T-helper 1 cell (primary cell): Measurements from ENCODE around the gene TOX2.
A peak's percentile ranks its signal among the peaks of the same experiment; 100 is the strongest.

Experiments
- DNase-seq, 5 donors: peaks; one replicate each; pipeline ENCODE4 v3.0.0-alpha.2; 2012 to 2020
- total RNA-seq, 4 donors: gene quantifications; one replicate each; lab custom pipeline; 2026; lab: John Stamatoyannopoulos, UW

The TOX2 gene
- 0.59 to 2.2 (median 0.84) reads per million in 4 donors for total RNA-seq

GRCh38 chr20:43914311-43915210 lies at the start of gene TOX2:
Gene TOX2, plus strand, starts transcription at chr20:43914852. Its CDS starts 40 bp downstream, at chr20:43914892.
- peak in 4 of 5 donors; percentile 22 to 57 (median 42) for DNase-seq

- no peak for DNase-seq
These were observed 46.6 kb upstream of the TOX2 start for GRCh38 chr20:43868091-43868490.

- no peak for DNase-seq
These were observed 44.2 kb upstream of the TOX2 start for GRCh38 chr20:43870484-43870883.

- no peak for DNase-seq
These were observed 35.9 kb upstream of the TOX2 start for GRCh38 chr20:43878776-43879175.

GRCh38 chr20:43893930-43894329 lies 20.7 kb upstream of the TOX2 start:
- no peak for DNase-seq

GRCh38 chr20:43894491-43894890 lies 20.2 kb upstream of the TOX2 start:
- DNase-seq: no peak

- DNase-seq: no peak
These were observed 19.4 kb upstream of the TOX2 start for GRCh38 chr20:43895235-43895634.

- no peak for DNase-seq
These were observed 15.2 kb upstream of the TOX2 start for GRCh38 chr20:43899274-43900120.

GRCh38 chr20:43900121-43900466 lies 14.6 kb upstream of the TOX2 start:
- no peak for DNase-seq

GRCh38 chr20:43900496-43900895 lies 14.2 kb upstream of the TOX2 start:
- DNase-seq: no peak

GRCh38 chr20:43901296-43901695 lies 13.4 kb upstream of the TOX2 start:
- DNase-seq: no peak

- DNase-seq: no peak
These were observed 10.5 kb upstream of the TOX2 start for GRCh38 chr20:43903953-43904826.

- no peak for DNase-seq
These were observed 9.8 kb upstream of the TOX2 start for GRCh38 chr20:43904827-43905177.

- no peak for DNase-seq
These were observed 8.1 kb upstream of the TOX2 start for GRCh38 chr20:43906505-43907034.

GRCh38 chr20:43909211-43909610 lies 5.4 kb upstream of the TOX2 start:
- no peak for DNase-seq

- no peak for DNase-seq
These were observed 4.9 kb upstream of the TOX2 start for GRCh38 chr20:43909720-43910119.

GRCh38 chr20:43910564-43910963 lies 4.1 kb upstream of the TOX2 start:
- DNase-seq: peak in 1 of 5 donors; percentile 47

GRCh38 chr20:43911066-43911465 lies 3.6 kb upstream of the TOX2 start:
- peak in 1 of 5 donors; percentile 58 for DNase-seq

GRCh38 chr20:43913291-43914025 lies 1.2 kb upstream of the TOX2 start:
- DNase-seq: no peak

- DNase-seq: peak in 1 of 5 donors; percentile 54
These were observed 790 bp downstream of the TOX2 start for GRCh38 chr20:43915211-43916072.
